K562 (cell line): ENCODE measurements around the gene CABYR. TPM values are rescaled to one million over a fixed set of nuclear protein-coding genes. Genes with fewer than 3 reads are reported as not detected.

Experiments used
- ATAC-seq: fragments of 200-7000 bp; cut with Tn5 transposase; 3 replicates; pipeline ENCODE4 v1.9.1; 2020; ENCODE audit warnings: moderate library complexity
- BruUV-seq: library from RNA; stranded (reverse); fragments of 400-500 nt; replicated peaks from 2 replicates; lab custom pipeline; 2021; lab: Mats Ljungman, UMichigan
- CTCF ChIA-PET: fragments of 300-600 bp; formaldehyde crosslinking; extraction: SDS; loops from one replicate; lab custom pipeline; 2021; ENCODE audit warnings: low intra/inter-chr PET ratio; lab: Yijun Ruan, JAX
- POLR2A ChIA-PET: fragments of 300-600, 350-650 bp; sonication (Branson Sonifier 250); formaldehyde crosslinking; extraction: SDS; loops from one replicate; lab custom pipeline; 2021; ENCODE audit warnings: antibody characterized with exemption, inconsistent platforms; lab: Yijun Ruan, JAX
- DNase-seq, 4 experiments: peaks; one replicate each; pipeline versions ENCODE4 v3.0.0 to v3.0.0-alpha.2; 2011 to 2018; ENCODE audit warnings: low spot score in 3 of 4, mixed read lengths in 3 of 4; ENCODE audit errors: extremely low read depth in 1 of 4
- FAIRE-seq: peaks from 2 replicates; lab custom pipeline; 2011; peaks lifted over from hg19 to GRCh38; lab: Jason Lieb, UNC
- H2AFZ ChIP-seq: 2 replicates; pipeline ENCODE4 v1.6.0; 2011; ENCODE audit warnings: low read depth, low read length, control low read depth, inconsistent platforms
- H3K27ac ChIP-seq: fragments of 200-600 bp; 3 replicates; pipeline ENCODE4 v1.8.0; 2011; ENCODE audit warnings: low read depth, mild to moderate bottlenecking, control low read depth, inconsistent platforms, low read length, moderate library complexity, mixed read lengths; ENCODE audit errors: extremely low read depth
- H3K27me3 ChIP-seq, 2 experiments: fragments of 300-600 bp in 1 of 2; 2 replicates in 1 of 2; 3 replicates in 1 of 2; pipeline versions ENCODE4 v1.6.0 to v1.8.0; 2011; ENCODE audit warnings: inconsistent platforms in 2 of 2, low read length in 2 of 2, mild to moderate bottlenecking in 1 of 2, mixed read lengths in 1 of 2, moderate library complexity in 1 of 2; ENCODE audit not compliant: control insufficient read depth in 2 of 2, insufficient read depth in 2 of 2
- H3K36me3 ChIP-seq: fragments of 300-600 bp; 3 replicates; pipeline ENCODE4 v1.8.0; 2011; ENCODE audit warnings: mild to moderate bottlenecking, low read length, inconsistent platforms; ENCODE audit not compliant: control insufficient read depth, insufficient read depth
- H3K4me1 ChIP-seq, 2 experiments: fragments of 200-600 bp in 1 of 2; replicated peaks in 1 of 2; 2 replicates in 1 of 2; 3 replicates in 1 of 2; pipeline versions ENCODE4 v1.5.1 to v1.8.0; 2011; ENCODE audit warnings: inconsistent platforms in 2 of 2, low read length in 2 of 2, mild to moderate bottlenecking in 1 of 2, mixed read lengths in 1 of 2, moderate library complexity in 1 of 2; ENCODE audit not compliant: control insufficient read depth in 2 of 2, insufficient read depth in 2 of 2
- H3K4me2 ChIP-seq: 2 replicates; pipeline ENCODE4 v1.6.1; 2011; ENCODE audit warnings: low read length, control low read depth, inconsistent platforms, mixed read lengths; ENCODE audit not compliant: insufficient read depth
- H3K4me3 ChIP-seq: fragments of 200-600 bp; sonication (generic), shearing (Covaris generic); 2 replicates; pipeline ENCODE4 v1.5.1; 2016; ENCODE audit warnings: control low read depth, inconsistent platforms
- H3K79me2 ChIP-seq: fragments of 200-600 bp; 3 replicates; pipeline ENCODE4 v1.8.0; 2011; ENCODE audit warnings: low read length, inconsistent platforms; ENCODE audit not compliant: control insufficient read depth, insufficient read depth
- H3K9ac ChIP-seq, 2 experiments: 2 replicates each; pipeline versions ENCODE4 v1.6.0 to v1.6.1; 2011; ENCODE audit warnings: low read depth in 2 of 2, low read length in 2 of 2, control low read depth in 1 of 2, inconsistent platforms in 1 of 2, mild to moderate bottlenecking in 1 of 2, mixed read lengths in 1 of 2; ENCODE audit not compliant: insufficient read depth in 1 of 2
- H3K9me1 ChIP-seq: one replicate; pipeline ENCODE4 v1.6.0; 2011; ENCODE audit warnings: inconsistent platforms, mild to moderate bottlenecking, low read length, moderate library complexity; ENCODE audit not compliant: control insufficient read depth, insufficient read depth
- H3K9me3 ChIP-seq: replicated peaks from 2 replicates; pipeline ENCODE4 v1.5.1; 2011; ENCODE audit warnings: low read depth, low read length, inconsistent platforms; ENCODE audit not compliant: control insufficient read depth, insufficient read depth
- H4K20me1 ChIP-seq: replicated peaks from 2 replicates; pipeline ENCODE4 v1.6.1; 2011; ENCODE audit warnings: low read length, inconsistent platforms, mixed read lengths; ENCODE audit not compliant: control insufficient read depth, insufficient read depth
- ARNT ChIP-seq, 2 experiments: fragments of 450-650 bp; IDR thresholded peaks; 2 replicates each; pipeline ENCODE4 v1.6.1; 2016; ENCODE audit warnings: mild to moderate bottlenecking in 1 of 2
- CBX2 ChIP-seq: fragments of 200-600 bp; sonication (generic); IDR thresholded peaks from one replicate; pipeline ENCODE4 v1.6.1; 2012; ENCODE audit warnings: mild to moderate bottlenecking, low read length, inconsistent platforms; ENCODE audit not compliant: insufficient read depth, poor library complexity, severe bottlenecking
- CREBBP ChIP-seq: IDR thresholded peaks from one replicate; pipeline ENCODE4 v1.6.1; 2012; ENCODE audit warnings: low read depth, mild to moderate bottlenecking, control low read depth, inconsistent platforms, low read length
- GTF2B ChIP-seq: IDR thresholded peaks from 2 replicates; pipeline ENCODE4 v1.6.1; 2011; ENCODE audit not compliant: insufficient read length; ENCODE audit errors: extremely low read depth
- HDAC8 ChIP-seq: fragments of 450-650 bp; IDR thresholded peaks from 2 replicates; pipeline ENCODE4 v1.6.1; 2016; ENCODE audit warnings: mild to moderate bottlenecking, missing genetic modification characterization, moderate library complexity, missing compliant biosample characterization
- HIVEP1 ChIP-seq: fragments of 250-450 bp; sonication (Bioruptor Pico); IDR thresholded peaks from 2 replicates; pipeline ENCODE4 v1.4.0; 2020; ENCODE audit warnings: mild to moderate bottlenecking
- KLF16 ChIP-seq: IDR thresholded peaks from 2 replicates; pipeline ENCODE4 v1.6.1; 2016; ENCODE audit warnings: antibody characterized with exemption
- RHOXF2B ChIP-seq: fragments of 250-450 bp; sonication (Bioruptor Pico); conservative IDR thresholded peaks from 2 replicates; pipeline ENCODE4 v1.5.1; 2021
- SMAD2 ChIP-seq: fragments of 150-350 bp; IDR thresholded peaks from 2 replicates; pipeline ENCODE4 v1.6.1; 2014; ENCODE audit warnings: low read depth, mild to moderate bottlenecking, low read length
- STAT5A ChIP-seq: IDR thresholded peaks from 2 replicates; pipeline ENCODE4 v1.6.1; 2012; ENCODE audit warnings: low read length, inconsistent platforms, borderline replicate concordance
- ZBTB26 ChIP-seq: fragments of 450-650 bp; formaldehyde crosslinking; IDR thresholded peaks from 2 replicates; pipeline ENCODE4 v1.4.0; 2022; ENCODE audit warnings: missing genetic modification characterization
- ZNF318 ChIP-seq, 2 experiments: fragments of 450-650 bp; IDR thresholded peaks; 2 replicates each; pipeline ENCODE4 v1.6.1; 2016; ENCODE audit warnings: mild to moderate bottlenecking in 2 of 2, borderline replicate concordance in 1 of 2, low read depth in 1 of 2, moderate library complexity in 1 of 2
- WGBS: fragments of 100-300 bp; shearing (Covaris generic); methylation state at CpG from one replicate; pipeline ENCODE4 v1.1.6; 2016; ENCODE audit warnings: low coverage, mixed read lengths; ENCODE audit not compliant: insufficient coverage; ENCODE audit errors: missing lambda C conversion rate; 5-methylcytosine and 5-hydroxymethylcytosine counted together
- in situ Hi-C: fragments of 300-500 bp; cut with MboI; formaldehyde crosslinking; loops from 4 replicates; pipeline ENCODE4 v1.15.0; 2018; ENCODE audit warnings: inconsistent platforms, mixed read lengths
- intact Hi-C: fragments of 100-400 bp; cut with micrococcal nuclease; formaldehyde crosslinking; loops from 2 replicates; pipeline ENCODE4 v1.14.2; 2022
- polyA plus RNA-seq, 8 experiments: library from polyadenylated mRNA; depleted of rRNA in 4 of 8; stranded (reverse) in 5 of 8; unstranded in 3 of 8; fragments of >200 nt; fragmentation: Nextera tagmentation in 2 of 8; fragmentation: Illumina TruSeq in 1 of 8; extraction: Ambion mirVana in 2 of 8; extraction: Trizol in 1 of 8; gene quantifications; 2 replicates each; pipeline versions ENCODE4 v1.2.1 to v1.2.3, GENCODE V29; 2011 to 2014; ENCODE audit warnings: inconsistent platforms in 1 of 8, missing spikeins in 1 of 8
- total RNA-seq, 7 experiments: library from RNA; depleted of rRNA in 6 of 7; stranded (reverse); fragments of >200 nt in 6 of 7; fragmentation: Illumina TruSeq in 2 of 7; extraction: Trizol in 2 of 7; gene quantifications; 2 replicates each; pipeline versions ENCODE4 v1.2.1 to v1.2.3, GENCODE V29; 2011 to 2021; ENCODE audit warnings: low replicate concordance in 1 of 7

The CABYR gene
- total and polyA plus RNA-seq, 9 of the 15 experiments (the other 6 are each of a cell fraction or from before 2014, with no cell fraction given), result not detected

- H4K20me1 ChIP-seq, result no peaks in the 10 kb centered on the region
- H3K79me2 ChIP-seq, result no peaks in the 10 kb centered on the region
- POLR2A ChIA-PET, result no interaction called here
- no peak overlapping the region for H3K9ac ChIP-seq
- DNase-seq, result no peak
- H3K4me1 ChIP-seq, result no peaks in the 10 kb centered on the region
- 0% methylated on average over 2 of the region's 2 CpGs for WGBS
- peaks cover 3 to 8% of the 10 kb centered on the region in 2 experiments; a peak in 2 of 5 replicates for H3K27me3 ChIP-seq
- no peak overlapping the region for H2AFZ ChIP-seq
- ATAC-seq, result no peak
- intact Hi-C loops, result no loop called here
- TF ChIP-seq STAT5A (no peak), ZNF318 (IDR thresholded peaks at IDR 0.05; ENCODE audit: borderline replicate concordance in 1 of 2, low read depth in 1 of 2) (no peak), HIVEP1 (CRISPR knock-in tag) (no peak), ARNT (IDR thresholded peaks at IDR 0.05) (no peak), RHOXF2B (CRISPR knock-in tag) (no peak), CBX2 (no peak), GTF2B (no peak), KLF16 (no peak), SMAD2 (no peak), CREBBP (no peak), ZBTB26 (no peak), HDAC8 (tag) (no peak)
- no peak overlapping the region for H3K27ac ChIP-seq
- no peaks in the 10 kb centered on the region for H3K9me1 ChIP-seq
- no peak overlapping the region for H3K4me3 ChIP-seq
- no peak overlapping the region for H3K4me2 ChIP-seq
- no peak for FAIRE-seq
- in situ Hi-C loops, result no loop called here
- no peaks in the 10 kb centered on the region for H3K36me3 ChIP-seq
- H3K9me3 ChIP-seq, result no peaks in the 10 kb centered on the region
- CTCF ChIA-PET, result no interaction called here
- BruUV-seq, result no TSS peak
Observed at GRCh38 chr18:24161304-24161703, 22.4 kb downstream of the CABYR start.
